Measurements from ENCODE around the gene PDE2A. TPM values are rescaled to one million over a fixed set of nuclear protein-coding genes. Genes with fewer than 3 reads are reported as not detected.

The PDE2A gene
- total RNA-seq, 1 donor: not detected

GRCh38 chr11:72646472-72646871 lies 27.8 kb downstream of the PDE2A start:
- no peak for TF ChIP-seq CTCF (IDR thresholded peaks at IDR 0.05; ENCODE audit: insufficient read depth, low read length)
- no peak overlapping the region for H3K4me3 ChIP-seq (ENCODE audit: low read depth, low read length)
- DNase-seq (ENCODE audit: low read depth): no peak

- no peak for DNase-seq (ENCODE audit: low read depth)
- TF ChIP-seq CTCF (IDR thresholded peaks at IDR 0.05; ENCODE audit: insufficient read depth, low read length): no peak
- no peak overlapping the region for H3K4me3 ChIP-seq (ENCODE audit: low read depth, low read length)
These were observed 28.2 kb downstream of the PDE2A start for GRCh38 chr11:72646024-72646423.

GRCh38 chr11:72643547-72643946 lies 30.7 kb downstream of the PDE2A start:
- DNase-seq (ENCODE audit: low read depth): peak; percentile 18
- no peak for TF ChIP-seq CTCF (IDR thresholded peaks at IDR 0.05; ENCODE audit: insufficient read depth, low read length)
- H3K4me3 ChIP-seq (ENCODE audit: low read depth, low read length): no peak overlapping the region

GRCh38 chr11:72642884-72643522 lies 31.2 kb downstream of the PDE2A start:
- H3K4me3 ChIP-seq (ENCODE audit: low read depth, low read length): peak overlapping the region; percentile 51
- peak; percentile 44 for DNase-seq (ENCODE audit: low read depth)
- TF ChIP-seq CTCF (IDR thresholded peaks at IDR 0.05; ENCODE audit: insufficient read depth, low read length): peak; percentile 75

GRCh38 chr11:72642043-72642883 lies 32.0 kb downstream of the PDE2A start:
- H3K4me3 ChIP-seq (ENCODE audit: low read depth, low read length): peak overlapping the region; percentile 58
- no peak for TF ChIP-seq CTCF (IDR thresholded peaks at IDR 0.05; ENCODE audit: insufficient read depth, low read length)
- no peak for DNase-seq (ENCODE audit: low read depth)

- no peak overlapping the region for H3K4me3 ChIP-seq (ENCODE audit: low read depth, low read length)
- no peak for TF ChIP-seq CTCF (IDR thresholded peaks at IDR 0.05; ENCODE audit: insufficient read depth, low read length)
- no peak for DNase-seq (ENCODE audit: low read depth)
These were observed 32.6 kb downstream of the PDE2A start for GRCh38 chr11:72641522-72642042.
